GOT3 (cell line): ENCODE results near the gene MAPT.

Source experiments
- DNase-seq: peaks from one replicate; lab custom pipeline; 2025; ENCODE audit warnings: mixed read lengths; lab: John Stamatoyannopoulos, UW

The MAPT gene

GRCh38 chr17:46029627-46030026, 135.3 kb downstream of the MAPT start:
- DNase-seq, result no peak

GRCh38 chr17:46030752-46031151, 136.4 kb downstream of the MAPT start:
- DNase-seq, result no peak

DNA sequence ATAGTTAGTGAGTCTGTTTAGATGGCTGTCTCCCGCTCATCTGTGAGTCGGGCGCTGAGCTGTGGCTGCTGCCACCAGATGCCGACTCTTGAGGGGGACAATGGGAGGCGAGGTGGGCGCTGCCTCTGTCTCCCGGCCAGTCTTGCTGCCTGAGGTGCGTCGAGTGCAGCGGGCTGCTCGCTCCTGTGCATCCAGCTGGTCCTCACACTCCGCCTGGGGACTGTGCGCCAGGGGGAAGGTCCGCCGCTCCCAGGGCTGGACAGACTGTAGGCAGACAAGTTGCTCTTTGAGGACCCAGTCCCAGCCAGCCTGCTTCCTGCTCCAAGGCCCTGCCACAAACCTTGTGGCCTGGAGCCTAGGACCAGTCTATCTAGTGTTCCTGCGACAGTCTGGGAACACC, 137.1 kb downstream of the MAPT start:
- no peak for DNase-seq

GRCh38 chr17:46031920-46032319, 137.6 kb downstream of the MAPT start:
- no peak for DNase-seq

- DNase-seq, result no peak
These were observed 138.6 kb downstream of the MAPT start for GRCh38 chr17:46032909-46033308.

DNA sequence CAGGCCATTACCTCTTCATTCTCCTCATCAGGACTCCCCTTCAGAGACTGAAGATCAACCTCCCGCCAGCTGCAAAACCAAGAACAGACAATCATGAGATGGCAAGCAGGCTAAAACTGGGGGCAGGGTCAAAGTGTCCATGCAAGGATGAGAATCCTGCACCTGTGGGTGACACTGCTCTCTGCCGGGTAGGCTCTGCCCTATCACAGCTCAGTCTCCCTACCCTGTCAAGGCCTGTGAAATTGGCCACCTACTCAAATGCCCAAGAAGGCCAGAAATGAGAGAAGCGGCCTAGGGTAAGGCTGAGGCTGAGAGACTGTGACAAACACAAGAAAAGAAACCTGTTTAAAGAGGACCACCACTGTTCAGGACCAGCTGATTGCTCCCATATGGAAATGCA, 139.0 kb downstream of the MAPT start:
- DNase-seq, result no peak

DNA sequence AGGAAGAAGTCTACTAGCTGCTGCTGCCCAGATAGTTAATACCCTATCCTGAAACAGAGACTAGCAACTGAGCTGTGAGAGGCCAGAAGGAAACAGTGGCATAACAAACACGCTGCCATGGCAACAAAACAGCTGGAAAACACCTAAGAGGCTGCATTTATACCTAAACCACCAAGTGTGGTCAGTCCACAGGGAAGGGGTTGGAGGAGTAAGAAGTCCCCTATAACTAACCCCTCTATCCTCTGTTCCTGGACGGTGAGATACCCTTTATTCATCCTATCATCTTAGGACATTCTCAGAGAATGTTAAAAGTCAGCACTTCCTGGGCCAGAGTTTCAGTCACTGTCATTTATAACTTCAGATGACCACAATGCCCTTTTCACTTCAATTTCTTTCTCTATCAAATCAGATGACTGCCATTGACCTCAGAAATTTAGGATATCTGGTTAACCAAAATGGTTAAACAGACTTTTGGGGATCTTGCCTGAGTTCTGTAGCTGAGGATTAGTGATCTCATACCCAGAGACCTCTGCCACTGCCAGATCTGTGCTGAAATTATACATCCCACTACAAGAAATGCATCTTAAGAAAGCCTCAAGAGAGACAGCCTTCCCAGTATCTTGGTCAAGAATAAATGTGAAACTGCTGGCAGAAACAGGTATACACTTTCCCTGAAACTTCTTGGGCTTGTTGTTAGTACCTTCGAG, 140.9 kb downstream of the MAPT start:
- DNase-seq, result no peak

- no peak for DNase-seq
These were observed 142.1 kb downstream of the MAPT start for GRCh38 chr17:46036491-46036890.

GRCh38 chr17:46037722-46038255, 143.4 kb downstream of the MAPT start:
- DNase-seq, result no peak

DNA sequence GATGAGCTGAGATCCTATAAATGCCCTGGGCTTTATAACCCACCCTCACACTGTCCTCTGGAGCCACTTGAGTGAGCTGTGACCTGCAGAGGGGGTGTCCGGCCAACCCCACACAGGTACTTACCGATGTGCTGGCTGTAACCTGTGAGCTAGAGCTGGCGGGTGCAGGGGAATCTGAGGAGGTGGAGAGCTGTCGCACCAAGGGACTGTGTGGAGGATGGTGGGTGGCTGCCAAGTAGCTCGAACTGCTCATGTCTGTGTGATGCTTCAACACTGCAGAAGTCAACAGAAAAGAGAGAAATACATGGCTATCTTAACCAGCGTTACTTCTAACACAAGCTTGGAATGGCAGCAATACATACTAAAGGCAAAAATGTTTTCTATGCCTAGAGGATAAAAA, 144.1 kb downstream of the MAPT start:
- DNase-seq, result no peak

- no peak for DNase-seq
These were observed 144.6 kb downstream of the MAPT start for GRCh38 chr17:46038937-46039336.

- no peak for DNase-seq
These were observed 145.3 kb downstream of the MAPT start for GRCh38 chr17:46039592-46040186.

DNA sequence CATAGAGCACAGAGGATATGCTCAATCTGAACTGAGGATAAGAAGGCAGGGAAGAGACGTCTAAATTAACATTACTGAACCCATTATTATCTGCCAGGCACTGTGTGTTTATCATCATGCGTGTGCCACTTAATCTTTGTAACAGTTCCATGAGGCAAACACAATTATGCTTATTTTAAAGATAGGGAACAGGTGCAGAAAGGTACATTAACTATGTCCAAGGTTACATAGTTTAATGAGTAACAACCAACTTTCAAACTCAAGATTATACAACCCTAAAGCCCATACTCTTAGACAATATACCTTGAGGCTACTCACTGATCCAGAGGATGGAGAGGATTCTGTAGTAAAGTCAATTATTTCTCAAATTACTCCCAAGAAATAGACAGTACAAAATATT, 147.9 kb downstream of the MAPT start:
- DNase-seq, result no peak

DNA sequence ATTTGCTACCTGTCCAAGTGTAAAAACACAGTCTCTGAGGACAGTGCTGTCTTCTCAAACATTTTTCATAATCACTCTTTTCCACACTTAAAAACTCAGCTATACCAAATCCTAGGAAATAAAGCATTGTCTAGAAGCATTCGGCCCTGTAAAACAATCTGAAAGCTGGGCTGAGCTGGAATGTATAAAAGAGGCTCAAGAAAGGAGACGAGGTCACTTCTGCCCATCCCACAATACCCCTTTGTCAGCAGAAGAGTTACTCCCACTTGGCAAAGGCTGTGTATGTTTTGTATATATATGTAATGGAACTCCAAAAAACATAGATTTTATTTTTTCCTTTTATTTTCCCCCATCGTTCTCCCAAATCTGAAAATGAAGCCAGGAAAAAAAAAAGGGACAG, 148.6 kb downstream of the MAPT start:
- DNase-seq, result no peak

GRCh38 chr17:46043606-46044005, 149.3 kb downstream of the MAPT start:
- no peak for DNase-seq

GRCh38 chr17:46044286-46044928, 150.1 kb downstream of the MAPT start:
- DNase-seq, result no peak

GRCh38 chr17:46044989-46045388, 150.6 kb downstream of the MAPT start:
- no peak for DNase-seq

DNA sequence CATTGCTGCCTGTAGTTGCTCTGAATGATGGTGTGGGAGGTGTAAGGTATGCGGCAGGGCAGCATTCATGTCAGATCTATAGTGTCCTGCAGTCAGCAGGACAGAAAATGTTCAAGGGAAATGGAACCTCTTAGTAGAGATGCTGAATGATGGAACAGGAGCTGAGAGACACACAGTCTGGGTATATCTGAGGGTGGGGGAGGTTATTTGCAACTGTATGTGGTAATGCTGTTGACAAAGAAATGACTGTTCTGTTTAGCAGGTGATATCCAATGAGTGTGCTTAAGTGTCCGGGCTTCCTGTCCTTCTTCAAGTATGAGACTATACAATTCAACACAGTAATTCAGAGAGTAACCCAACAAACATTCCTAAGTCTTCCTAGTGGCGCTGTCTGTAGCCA, 151.3 kb downstream of the MAPT start:
- no peak for DNase-seq

DNA sequence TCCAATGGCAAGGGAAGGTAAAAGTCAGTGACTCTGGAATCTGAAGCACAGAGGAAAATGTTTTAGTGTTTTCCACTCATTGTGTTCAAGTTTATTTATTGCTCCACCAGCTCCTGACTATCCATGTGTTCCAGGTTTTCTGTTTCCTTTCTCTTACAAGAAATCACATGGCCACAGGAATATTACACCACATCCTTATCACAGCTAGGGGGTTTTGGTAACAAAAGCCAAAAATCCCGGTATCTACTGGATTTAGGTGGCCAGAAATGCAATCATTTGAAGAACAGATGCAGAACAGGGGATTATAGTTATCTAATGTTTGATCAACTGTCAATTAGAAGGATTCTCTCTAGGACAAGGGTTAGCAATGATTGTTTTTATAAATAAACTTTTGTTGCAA, 152.6 kb downstream of the MAPT start:
- no peak for DNase-seq

- no peak for DNase-seq
These were observed 153.0 kb downstream of the MAPT start for GRCh38 chr17:46047398-46047797.

DNA sequence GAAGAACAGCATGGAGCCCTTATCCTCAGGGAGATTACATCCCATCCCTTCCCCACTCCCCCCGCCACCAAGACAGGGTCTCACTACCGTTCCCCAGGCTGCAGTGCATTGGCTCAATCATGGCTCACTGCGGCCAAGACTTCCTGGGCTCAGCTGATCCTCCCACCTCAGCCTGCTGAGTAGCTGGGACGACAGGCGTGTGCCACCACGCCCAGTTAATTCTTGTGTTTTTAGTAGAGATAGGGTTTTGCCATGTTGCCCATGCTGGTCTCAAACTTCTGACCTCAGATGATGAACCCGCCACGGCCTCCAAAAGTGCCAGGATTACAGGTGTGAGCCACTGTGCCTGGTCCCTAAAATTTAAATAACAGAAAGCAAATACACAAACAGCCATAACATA, 153.5 kb downstream of the MAPT start:
- no peak for DNase-seq

- DNase-seq, result no peak
These were observed 155.3 kb downstream of the MAPT start for GRCh38 chr17:46049656-46050055.

GRCh38 chr17:46053911-46054534, 159.7 kb downstream of the MAPT start:
- no peak for DNase-seq
